Measurements from ENCODE around the gene CARS2. TPM values are rescaled to one million over a fixed set of nuclear protein-coding genes. Genes with fewer than 3 reads are reported as not detected.
"Not testable (repeated sequence)": the region's sequence is repeated elsewhere in the genome, so short reads cannot be mapped to it uniquely, and the experiment has no call there.

CARS2 gene, protein sequence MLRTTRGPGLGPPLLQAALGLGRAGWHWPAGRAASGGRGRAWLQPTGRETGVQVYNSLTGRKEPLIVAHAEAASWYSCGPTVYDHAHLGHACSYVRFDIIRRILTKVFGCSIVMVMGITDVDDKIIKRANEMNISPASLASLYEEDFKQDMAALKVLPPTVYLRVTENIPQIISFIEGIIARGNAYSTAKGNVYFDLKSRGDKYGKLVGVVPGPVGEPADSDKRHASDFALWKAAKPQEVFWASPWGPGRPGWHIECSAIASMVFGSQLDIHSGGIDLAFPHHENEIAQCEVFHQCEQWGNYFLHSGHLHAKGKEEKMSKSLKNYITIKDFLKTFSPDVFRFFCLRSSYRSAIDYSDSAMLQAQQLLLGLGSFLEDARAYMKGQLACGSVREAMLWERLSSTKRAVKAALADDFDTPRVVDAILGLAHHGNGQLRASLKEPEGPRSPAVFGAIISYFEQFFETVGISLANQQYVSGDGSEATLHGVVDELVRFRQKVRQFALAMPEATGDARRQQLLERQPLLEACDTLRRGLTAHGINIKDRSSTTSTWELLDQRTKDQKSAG
- 65.8 TPM for polyA plus RNA-seq (2013, experiment 1 of 2; ENCODE audit: insufficient read length)
- polyA plus RNA-seq (2013, experiment 2 of 2; ENCODE audit: insufficient read length): 67.8 TPM

DNA sequence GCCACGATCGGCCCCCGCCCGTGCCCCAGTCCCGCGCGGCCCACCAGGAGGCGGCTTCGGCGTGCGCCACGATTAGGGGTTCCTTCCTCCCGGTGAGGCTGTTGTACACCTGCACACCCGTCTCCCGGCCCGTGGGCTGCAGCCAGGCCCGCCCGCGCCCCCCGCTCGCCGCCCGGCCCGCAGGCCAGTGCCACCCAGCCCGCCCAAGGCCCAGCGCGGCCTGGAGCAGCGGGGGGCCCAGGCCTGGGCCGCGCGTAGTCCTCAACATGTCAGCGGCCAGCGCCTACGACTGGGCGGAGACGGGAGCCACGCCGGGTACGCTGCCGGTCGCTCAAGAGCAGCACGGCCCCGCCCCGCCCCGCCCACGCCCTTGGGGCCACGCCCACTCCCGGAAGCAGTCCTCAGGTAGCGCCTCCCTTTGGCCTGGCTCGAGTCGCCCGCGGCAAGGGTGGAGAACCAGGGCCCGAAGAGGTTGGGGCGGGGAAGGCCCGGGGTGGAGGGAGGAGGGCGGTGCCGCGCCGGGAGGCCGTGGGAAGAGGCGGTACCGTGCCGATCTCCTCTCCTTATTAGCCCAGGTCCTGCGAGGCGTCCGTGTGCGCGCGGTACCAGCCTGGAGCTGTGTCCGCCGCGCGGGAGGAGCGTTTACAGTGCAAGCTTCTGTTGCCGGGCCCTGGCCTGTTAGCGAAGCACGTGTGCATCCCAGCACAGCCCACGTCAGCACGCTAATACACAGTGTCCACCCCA, at the start of gene CARS2:
Gene CARS2 (minus strand): TSS at position 291 of the 744 bp plus-strand sequence. CDS start 23 bp downstream, at position 268.
- peak; percentile 96 for DNase-seq

DNA sequence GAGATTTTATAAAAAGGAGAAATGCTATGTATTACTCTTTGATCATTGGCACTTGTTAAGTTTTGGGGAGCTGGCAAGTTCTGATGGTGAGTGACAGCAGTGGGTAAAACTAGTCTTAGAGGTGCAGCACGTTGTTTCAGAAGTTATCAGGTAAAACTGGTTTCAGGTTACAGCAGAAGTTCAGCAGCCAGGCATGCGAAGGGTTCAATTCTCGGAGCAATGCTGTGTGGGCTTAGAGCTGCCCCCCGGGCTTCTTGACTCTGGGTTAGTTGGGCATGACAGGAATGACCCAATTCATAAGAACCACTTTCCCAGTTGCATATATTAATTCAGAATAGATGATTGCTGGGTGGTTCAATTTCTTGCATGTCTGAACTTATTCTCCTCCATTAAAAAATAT, 42.4 kb upstream of the CARS2 start:
- DNase-seq: no peak

DNA sequence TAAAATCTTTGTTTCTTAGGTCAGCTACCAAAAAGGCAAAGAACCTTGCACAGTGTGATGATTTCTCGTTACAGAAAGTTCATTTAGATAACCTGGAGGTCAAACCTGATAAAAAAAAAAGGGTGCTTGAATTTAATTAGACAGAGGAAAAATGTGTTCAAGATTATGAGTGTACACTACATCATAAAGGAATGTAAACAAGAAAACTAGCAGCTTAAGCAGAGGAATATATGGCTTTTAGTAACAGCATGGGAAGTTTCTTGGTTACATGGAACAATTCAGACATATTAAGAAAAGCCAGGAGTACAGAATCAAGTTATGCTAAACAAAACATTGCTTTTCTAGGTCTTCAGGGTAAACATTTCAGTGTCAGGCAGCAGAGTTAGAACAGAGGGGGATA, 40.5 kb upstream of the CARS2 start:
- DNase-seq: no peak

DNA sequence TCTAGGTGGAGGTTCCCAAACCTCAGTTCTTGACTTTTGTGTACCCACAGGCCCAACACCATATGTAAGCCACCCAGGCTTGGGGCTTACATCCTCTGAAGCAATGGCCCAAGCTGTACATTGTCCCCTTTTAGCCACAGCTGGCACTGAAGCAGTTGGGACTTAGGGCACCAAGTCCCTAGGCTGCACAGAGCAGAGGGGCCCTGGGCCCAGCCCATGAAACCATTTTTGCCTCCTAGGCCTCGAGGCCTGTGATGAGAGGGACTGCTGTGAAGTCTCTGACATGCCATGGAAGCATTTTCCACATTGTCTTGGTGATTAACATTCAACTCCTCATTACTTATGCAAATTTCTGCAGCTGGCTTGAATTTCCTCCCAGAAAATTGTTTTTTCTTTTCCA, 37.8 kb upstream of the CARS2 start:
- DNase-seq: no peak

DNA sequence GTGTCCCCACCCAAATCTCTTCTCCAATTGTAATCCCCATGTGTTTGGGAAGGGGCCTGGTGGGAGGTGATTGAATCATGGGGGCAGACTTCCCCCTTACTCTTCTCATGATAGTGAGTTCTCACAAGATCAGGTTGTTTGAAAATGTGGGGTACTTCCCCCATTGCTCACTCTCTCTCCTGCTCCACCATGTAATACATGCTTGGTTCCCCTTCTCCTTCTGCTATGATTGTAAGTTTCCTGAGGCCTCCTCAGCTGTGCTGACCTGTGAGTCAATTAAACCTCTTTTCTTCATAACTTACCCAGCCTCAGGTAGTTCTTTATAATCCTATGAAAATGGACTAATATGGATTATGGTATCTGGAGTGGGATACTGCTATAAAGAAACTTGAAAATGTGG, 31.6 kb upstream of the CARS2 start:
- no peak for DNase-seq

DNA sequence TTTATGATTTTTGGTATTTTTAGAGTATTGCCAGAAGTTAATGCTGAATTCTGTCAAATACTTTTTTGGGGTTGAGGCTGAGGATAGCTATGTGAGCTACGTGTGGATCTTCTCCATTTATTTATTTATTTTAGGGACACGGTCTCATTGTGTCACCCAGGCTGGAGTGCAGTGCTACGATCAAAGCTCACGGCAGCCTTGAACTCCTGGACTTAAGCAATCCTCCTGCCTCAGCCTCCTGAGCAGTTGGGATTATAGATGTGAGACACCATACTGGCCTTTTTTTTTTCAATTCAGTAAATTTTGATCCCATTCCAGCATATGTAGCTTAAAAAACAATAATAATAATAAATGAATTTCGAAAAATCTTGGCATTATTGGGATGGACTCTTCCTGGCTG, 28.6 kb upstream of the CARS2 start:
- no peak for DNase-seq

DNA sequence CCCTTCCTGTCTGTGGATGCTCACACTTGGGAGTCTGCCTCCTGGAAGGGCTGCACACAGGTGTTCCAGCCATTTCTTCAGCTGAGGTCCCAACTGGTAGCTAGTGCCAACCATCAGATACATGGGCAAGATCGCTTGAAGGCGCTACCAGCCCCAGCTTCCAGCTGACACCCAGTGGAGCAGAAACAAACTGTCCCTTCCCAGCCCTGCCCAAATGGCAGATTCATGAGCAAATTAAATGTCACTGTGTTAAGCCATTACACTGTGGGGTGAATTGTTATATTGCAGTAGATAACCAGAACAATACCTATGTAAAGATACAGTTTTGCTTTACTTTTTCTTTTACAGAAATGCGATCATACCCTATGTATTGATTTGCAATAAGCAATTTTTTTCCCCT, 25.2 kb upstream of the CARS2 start:
- no peak for DNase-seq

DNA sequence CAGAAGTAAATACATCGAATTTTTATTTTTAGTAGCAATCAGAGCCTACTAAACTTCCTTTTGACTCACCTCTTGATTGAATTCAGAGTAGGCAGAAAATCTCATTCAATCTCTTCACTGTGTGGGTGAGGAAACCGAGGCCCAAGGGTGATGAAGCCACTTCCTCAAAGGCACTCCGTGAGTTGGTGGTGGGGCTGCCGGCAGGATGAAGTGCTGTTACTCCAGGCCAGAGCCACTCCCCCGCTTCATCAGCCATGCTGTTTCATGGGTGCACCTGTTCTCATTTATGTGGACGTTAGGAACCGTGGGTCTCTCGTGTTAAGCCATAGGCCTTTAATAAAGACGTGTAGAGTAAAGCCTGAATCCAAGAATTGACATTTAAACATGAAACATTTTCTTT, 20.8 kb upstream of the CARS2 start:
- DNase-seq: no peak

DNA sequence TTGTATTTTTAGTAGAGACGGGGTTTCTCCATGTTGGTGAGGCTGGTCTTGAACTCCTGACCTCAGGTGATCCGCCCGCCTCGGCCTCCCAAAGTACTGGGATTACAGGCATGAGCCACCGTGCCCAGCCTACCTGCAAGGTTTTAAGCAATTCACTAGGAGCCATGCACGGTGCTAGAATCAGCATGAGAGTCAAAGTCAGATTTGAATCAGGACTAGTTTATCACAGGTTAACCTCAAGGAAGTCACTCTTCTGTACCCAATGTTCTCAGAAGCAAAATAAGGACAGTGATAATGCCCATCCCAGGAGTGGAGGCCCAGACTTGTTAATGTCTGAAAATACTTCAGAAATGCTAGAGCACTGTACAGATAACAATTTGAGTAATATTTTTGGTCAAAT, 20.2 kb upstream of the CARS2 start:
- not testable (repeated sequence) for DNase-seq

DNA sequence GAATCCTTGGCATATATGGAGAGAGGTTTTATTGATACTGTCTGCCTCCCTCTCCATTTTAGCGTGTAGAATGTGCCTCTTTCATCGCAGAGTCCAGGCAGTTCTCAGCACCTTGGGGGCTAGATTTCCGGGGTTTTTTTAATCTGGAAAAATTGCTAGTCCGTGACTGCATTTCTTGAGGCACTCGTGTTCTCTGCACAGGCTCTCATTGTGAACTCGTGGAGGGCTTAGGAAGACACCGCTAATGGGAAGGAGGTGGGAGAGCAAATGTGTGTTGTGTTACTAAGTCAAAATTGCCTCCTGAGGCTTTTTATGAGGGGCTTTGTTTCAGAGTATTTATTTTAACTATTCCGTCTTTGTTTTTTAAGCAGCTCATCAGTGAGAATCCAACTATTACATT, 17.7 kb upstream of the CARS2 start:
- DNase-seq: no peak

DNA sequence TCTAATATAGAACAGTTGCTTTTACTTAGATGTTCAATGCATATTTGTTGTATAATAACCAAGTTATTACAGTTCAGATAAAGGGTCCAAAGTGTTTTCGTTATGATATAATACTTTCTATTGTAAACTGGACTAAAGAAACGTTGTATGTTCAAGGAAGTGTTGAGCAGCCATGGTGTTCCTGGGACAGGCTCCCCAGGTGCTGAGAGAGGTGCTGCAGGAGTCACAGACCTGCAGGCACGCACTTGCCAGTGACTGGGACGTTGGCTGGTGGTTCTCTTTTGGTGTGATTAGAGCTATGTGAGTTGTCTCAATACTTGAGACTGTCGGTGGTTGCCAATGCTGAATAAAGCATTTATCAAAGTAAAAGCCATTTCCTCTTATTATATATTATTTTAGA, 17.1 kb upstream of the CARS2 start:
- DNase-seq: no peak

DNA sequence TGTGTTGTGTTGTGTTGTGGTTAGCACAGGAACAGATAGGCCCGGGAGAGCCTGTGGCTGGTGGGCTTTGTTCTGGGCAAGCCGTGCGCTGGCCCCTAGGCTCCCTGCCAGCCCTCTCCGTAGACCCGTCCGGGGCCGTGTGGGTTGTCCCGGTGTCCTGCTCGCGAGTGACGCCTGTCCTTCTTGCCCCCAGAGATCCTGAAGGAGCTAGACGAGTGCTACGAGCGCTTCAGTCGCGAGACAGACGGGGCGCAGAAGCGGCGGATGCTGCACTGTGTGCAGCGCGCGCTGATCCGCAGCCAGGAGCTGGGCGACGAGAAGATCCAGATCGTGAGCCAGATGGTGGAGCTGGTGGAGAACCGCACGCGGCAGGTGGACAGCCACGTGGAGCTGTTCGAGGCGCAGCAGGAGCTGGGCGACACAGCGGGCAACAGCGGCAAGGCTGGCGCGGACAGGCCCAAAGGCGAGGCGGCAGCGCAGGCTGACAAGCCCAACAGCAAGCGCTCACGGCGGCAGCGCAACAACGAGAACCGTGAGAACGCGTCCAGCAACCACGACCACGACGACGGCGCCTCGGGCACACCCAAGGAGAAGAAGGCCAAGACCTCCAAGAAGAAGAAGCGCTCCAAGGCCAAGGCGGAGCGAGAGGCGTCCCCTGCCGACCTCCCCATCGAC, 13.3 kb upstream of the CARS2 start:
- no peak for DNase-seq

DNA sequence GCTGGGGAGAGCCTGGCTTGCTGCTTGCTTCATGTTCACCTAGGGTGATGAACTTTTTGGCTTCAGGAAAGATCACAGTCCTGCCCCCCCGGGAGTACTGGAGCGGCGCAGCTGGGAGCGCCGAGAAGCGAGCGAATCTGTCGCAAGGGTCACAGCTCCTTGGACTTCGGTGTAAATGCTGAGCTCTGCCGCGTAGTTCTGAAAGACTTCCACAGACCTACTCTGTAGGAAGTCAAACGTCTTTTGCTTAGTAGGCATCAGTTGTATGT, 10.3 kb upstream of the CARS2 start:
- DNase-seq: no peak

DNA sequence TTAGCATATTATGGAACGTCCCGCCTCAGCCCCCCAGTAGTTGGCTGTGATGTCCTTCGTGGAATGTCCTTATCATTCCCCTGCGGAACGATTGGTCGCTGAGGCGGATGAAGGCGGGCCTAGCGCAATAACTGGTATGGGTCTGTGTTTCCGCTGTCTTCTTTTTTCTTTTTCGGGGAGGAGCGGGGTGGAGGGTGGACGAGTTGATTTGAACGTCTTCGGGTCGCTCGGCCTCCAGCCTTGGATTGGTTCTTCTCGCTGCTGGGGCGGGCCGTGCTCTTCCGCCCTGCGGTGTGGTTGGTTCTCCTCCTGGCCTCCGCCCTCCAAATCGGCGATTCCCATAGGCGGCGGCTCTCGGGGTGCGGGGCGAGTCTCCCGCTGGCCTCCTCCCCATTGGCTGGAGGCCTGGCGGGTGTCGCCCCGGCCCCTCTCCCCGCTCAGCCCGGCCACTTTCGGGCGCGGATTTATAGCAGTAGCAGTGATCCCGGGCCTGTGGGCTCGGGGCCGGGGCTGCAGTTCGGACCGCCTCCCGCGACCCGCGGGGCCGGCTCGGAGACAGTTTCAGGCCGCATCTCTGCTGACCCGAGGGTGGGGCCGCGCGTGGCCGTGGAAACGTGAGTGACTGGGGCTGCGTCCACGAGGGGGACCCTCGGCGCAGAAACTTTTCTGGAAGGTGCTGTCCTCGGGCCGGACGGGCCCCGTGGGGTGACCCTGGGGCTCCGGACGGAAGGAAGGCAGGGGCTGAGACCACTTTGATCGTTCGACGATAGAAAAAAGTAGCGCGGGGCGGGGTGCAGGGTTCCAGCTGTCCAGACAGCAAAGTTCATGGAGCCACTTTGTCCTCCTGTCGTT, 9.7 kb upstream of the CARS2 start:
- DNase-seq: peak; percentile 100

DNA sequence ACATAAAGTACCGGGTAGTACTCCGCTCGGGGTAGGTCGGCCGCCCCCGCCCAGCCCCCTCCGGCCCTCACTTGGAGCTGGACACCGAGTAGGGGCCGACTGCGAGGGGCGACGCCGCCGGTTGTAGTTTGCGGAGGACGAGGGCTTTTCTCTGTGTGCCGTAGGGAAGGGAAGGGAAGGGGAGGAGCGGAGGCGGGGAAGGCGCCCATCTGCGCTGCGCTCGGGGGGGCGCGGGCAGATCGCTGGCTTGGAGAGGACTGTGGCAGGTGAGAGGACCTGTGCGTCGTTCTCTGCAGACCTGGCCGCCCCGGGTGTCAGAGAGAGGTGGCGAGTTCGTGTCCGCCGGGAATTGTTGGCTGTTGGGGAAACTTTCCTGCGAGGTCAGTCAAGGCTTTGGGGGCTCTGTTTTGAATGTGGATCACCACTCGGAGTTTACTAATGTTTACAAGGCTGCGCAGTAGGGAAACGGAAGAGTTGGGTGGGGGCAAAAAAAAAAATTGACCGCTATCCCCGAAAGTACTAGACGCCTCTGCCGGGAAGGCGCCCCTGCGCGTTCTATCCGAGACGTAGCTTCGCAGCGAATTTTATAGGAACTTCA, 9.0 kb upstream of the CARS2 start:
- DNase-seq: peak; percentile 36

DNA sequence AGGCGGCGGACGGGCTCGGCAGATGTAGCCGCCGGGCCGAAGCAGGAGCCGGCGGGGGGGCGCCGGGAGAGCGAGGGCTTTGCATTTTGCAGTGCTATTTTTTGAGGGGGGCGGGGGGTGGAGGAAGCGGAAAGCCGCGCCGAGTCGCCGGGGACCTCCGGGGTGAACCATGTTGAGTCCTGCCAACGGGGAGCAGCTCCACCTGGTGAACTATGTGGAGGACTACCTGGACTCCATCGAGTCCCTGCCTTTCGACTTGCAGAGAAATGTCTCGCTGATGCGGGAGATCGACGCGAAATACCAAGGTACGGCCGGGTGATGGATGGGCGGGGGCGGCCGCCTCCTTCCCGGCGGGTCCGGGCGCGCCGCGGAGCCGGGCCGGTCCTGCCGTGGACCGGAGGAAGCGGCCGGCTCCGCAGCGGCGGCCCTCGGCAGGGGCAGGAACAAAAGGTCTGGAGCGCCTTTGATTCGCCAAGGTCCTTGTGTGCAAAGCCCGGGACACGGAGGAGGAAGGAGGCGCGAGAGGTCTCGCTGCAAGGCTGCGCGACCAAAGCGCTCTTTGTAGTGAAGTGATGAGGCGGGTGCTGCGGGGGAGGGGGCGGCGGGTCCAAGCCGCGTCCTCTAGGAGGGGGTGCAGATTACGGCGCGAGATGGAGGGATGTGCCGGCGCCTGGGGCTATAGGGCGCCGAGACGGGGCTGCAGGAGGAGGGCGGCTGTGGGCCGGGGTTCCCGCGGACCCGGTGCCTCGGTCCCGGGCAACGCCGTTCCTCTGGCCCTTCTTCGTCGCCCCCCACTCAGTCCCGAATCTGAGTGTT, 8.3 kb upstream of the CARS2 start:
- DNase-seq: peak; percentile 28

DNA sequence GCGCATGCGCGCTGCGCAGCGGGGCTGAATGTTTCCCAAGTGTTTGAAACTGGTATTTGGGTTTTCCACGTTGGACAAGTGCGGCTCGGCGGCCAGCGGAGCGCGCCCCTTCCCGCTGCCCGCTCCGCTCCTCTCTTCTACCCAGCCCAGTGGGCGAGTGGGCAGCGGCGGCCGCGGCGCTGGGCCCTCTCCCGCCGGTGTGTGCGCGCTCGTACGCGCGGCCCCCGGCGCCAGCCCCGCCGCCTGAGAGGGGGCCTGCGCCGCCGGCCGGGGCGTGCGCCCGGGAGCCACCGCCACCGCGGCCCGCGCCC, 7.7 kb upstream of the CARS2 start, which contains the start of gene ING1:
Gene ING1 (plus strand): TSS at position 59 of the 311 bp plus-strand sequence. CDS start 450 bp downstream, outside the sequence.
- no peak for DNase-seq

DNA sequence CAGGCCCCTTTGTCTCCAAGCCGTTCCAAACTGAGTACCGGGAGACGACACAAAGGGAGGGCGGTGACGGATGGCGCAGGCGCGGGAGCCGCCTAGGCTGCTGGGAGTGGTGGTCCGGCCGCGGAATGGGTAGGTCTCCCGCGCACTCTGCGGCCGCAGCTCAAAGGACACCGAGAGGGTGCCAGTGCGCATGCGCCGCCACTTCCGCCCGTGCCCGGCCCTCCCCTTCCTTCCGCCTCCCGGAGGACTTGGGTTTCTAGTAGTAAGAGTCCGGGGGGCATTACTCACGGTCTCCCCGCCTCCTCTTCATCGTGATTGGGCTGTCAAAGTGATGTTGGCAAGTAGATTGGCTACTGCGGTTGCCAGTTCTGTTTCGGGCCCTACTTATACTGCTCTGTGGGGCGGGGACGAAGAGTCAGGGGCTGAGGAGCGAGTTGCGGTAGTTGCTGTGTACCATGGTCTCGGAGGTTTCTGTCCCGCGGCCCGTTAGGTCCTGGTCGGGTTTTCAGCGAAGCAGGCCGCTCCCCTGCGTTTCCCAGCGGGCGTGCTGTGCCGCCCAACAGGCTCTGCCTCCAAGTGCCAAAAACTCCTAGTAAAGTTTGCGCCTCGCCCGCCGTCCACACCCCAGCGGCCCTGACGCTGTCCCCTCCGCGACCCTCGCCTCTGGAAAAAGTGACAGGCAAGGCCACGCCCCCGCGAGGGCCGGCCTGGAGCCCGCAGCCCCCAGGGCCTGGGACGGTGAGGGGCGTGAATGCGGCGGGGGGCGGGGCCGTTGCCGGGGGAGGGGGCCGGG, 7.1 kb upstream of the CARS2 start:
- DNase-seq: peak; percentile 100

DNA sequence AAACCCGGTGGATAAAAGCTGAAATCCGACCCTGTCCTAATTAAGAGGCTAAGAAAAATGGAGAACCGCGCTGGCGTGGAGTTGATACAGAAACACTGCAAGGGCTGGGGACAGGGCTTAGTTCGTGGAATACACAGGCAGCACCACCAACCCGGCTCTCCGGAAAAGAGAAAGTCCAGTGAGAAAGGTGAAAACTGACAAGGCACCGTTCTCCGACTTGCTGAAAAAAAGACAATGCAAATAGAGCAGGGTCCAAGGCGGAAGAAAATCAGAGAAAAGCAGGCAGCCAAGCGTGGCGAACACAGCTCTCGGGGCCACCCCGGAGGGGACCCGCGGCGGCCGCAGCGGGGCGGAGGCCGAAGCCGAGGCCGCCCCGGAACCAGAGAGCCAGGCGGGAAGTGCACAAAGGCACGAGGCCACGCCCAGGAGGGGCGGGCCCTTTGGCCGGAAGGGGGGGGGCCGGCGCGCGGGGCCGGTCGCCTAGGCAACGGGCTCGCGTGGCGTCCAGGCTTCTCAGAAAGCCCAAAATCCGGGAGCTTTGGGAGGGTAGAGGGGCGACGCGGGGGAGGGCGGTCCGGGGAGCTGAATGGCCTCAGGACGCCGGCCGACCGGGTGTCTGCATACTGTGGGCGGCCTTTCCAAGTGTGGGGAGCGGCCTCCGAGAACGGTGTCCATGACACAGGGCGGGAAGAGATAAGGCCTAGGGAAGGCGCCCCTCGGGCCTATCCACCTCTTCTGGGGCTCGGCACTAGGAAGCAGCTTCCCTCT, 6.3 kb upstream of the CARS2 start:
- DNase-seq: peak; percentile 87

Measured in fibroblast of skin of abdomen (primary cell).